ENCODE measurements around the gene LCOR. TPM values are rescaled to one million over a fixed set of nuclear protein-coding genes. Genes with fewer than 3 reads are reported as not detected.

The LCOR gene
- total and polyA plus RNA-seq, 9 of the 15 experiments (the other 6 are each of a cell fraction or from before 2014, with no cell fraction given): 3.6 to 25.2 (median 14.4) TPM

DNA sequence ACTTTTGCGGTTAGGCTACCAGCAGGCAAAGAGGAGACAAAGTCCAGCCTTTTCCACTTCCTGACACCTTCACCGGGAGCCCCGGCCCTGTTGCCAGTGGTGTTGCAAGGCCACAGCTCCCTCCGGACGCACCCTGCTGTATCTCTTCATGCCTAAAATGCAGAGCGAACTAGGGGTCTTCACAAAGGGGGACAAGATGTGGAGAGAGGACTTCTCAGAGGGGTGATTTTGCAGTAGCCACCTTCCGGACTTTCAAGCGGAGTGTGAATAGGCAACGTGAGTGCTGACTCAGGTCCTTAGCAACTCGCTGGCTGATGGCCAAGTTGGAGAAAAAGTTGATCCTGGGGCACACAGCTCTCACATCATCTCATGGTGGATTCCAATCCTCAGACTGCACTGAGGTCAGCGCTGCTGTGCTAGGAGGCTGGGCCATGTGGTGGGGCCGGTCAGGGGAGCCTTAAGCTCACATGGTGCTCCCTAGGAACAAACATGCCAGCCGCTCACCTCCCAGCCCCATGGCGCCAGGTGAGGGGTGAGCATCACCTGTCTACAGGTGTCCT, 166.3 kb downstream of the LCOR start:
- no TSS peak for BruUV-seq (replicated peaks)
- Histone ChIP-seq H3K36me3 (ENCODE audit: control insufficient read depth, insufficient read depth, low read length) (no peaks in the 10 kb centered on the region), H3K9me3 (replicated peaks; ENCODE audit: control insufficient read depth, insufficient read depth, low read depth, low read length) (no peaks in the 10 kb centered on the region), H3K4me3 (no peak overlapping the region), H3K4me2 (ENCODE audit: insufficient read depth, low read length) (0 out of 2 replicates have a peak overlapping the region, but pooled peaks have one; percentile 32), H4K20me1 (replicated peaks; ENCODE audit: control insufficient read depth, insufficient read depth, low read length) (no peaks in the 10 kb centered on the region), H3K79me2 (ENCODE audit: control insufficient read depth, insufficient read depth, low read length) (no peaks in the 10 kb centered on the region), H3K27ac (ENCODE audit: extremely low read depth, low read depth, low read length) (no peak overlapping the region), H3K27me3 (ENCODE audit: control insufficient read depth in 2 of 2, insufficient read depth in 2 of 2, low read length in 2 of 2) (no peaks in the 10 kb centered on the region), H3K9ac (ENCODE audit: insufficient read depth in 1 of 2, low read depth in 2 of 2, low read length in 2 of 2) (no peak overlapping the region), H2AFZ (ENCODE audit: low read depth, low read length) (peak overlapping the region; percentile 55; the same call in 1 of the 2 replicates), H3K4me1 (replicated peaks in 1 of 2; ENCODE audit: control insufficient read depth in 2 of 2, insufficient read depth in 2 of 2, low read length in 2 of 2) (peaks cover 2 to 3% of the 10 kb centered on the region in 2 experiments; a peak in 2 of 5 replicates), H3K9me1 (ENCODE audit: control insufficient read depth, insufficient read depth, low read length) (no peaks in the 10 kb centered on the region)
- CTCF ChIA-PET (ENCODE audit: low intra/inter-chr PET ratio): no interaction called here
- DNase-seq (ENCODE audit: extremely low read depth in 1 of 4, low spot score in 3 of 4) (peak in 3 of 4 experiments; percentile 18 to 51 (median 33)), FAIRE-seq (peak; percentile 48), ATAC-seq (peak; percentile 70)
- in situ Hi-C loops (cut with MboI): no loop called here
- POLR2A ChIA-PET: interaction anchor here (0.8 kb wide), 1 partner anchor 23 kb away, joined by 3 read pairs; no protein-coding TSS in a partner anchor
- WGBS (ENCODE audit: insufficient coverage, low coverage, missing lambda C conversion rate): 32% methylated on average over 13 of the region's 14 CpGs
- intact Hi-C loops (cut with micrococcal nuclease): no loop called here
- TF ChIP-seq RFX1 (IDR thresholded peaks at IDR 0.05) (peak; percentile 7; the same call in 1 of the 2 replicates), ZBTB17 (CRISPR knock-in tag; IDR thresholded peaks at IDR 0.05) (no peak), MAFK (IDR thresholded peaks at IDR 0.05; ENCODE audit: low read length) (peak; percentile 80), MAFF (IDR thresholded peaks at IDR 0.05; ENCODE audit: low read length) (peak; percentile 66), ZNF444 (CRISPR knock-in tag; IDR thresholded peaks at IDR 0.05) (no peak), NFE2 (IDR thresholded peaks at IDR 0.05; ENCODE audit: low read depth) (peak; percentile 30; the same call in 1 of the 2 replicates), C11orf30 (IDR thresholded peaks at IDR 0.05; ENCODE audit: low read depth) (peak; percentile 93), MAFG (tag; conservative IDR thresholded peaks at IDR 0.05) (peak; percentile 83), ZNF57 (CRISPR knock-in tag; IDR thresholded peaks at IDR 0.05) (no peak), LARP7 (IDR thresholded peaks at IDR 0.05) (no peak), ZNF316 (IDR thresholded peaks at IDR 0.05) (peak; percentile 96), NFIC (IDR thresholded peaks at IDR 0.05) (peak; percentile 90), SUPT5H (IDR thresholded peaks at IDR 0.05) (no peak), CBFA2T3 (IDR thresholded peaks at IDR 0.05) (no peak)
- TF ChIP-seq, protein P1, sequence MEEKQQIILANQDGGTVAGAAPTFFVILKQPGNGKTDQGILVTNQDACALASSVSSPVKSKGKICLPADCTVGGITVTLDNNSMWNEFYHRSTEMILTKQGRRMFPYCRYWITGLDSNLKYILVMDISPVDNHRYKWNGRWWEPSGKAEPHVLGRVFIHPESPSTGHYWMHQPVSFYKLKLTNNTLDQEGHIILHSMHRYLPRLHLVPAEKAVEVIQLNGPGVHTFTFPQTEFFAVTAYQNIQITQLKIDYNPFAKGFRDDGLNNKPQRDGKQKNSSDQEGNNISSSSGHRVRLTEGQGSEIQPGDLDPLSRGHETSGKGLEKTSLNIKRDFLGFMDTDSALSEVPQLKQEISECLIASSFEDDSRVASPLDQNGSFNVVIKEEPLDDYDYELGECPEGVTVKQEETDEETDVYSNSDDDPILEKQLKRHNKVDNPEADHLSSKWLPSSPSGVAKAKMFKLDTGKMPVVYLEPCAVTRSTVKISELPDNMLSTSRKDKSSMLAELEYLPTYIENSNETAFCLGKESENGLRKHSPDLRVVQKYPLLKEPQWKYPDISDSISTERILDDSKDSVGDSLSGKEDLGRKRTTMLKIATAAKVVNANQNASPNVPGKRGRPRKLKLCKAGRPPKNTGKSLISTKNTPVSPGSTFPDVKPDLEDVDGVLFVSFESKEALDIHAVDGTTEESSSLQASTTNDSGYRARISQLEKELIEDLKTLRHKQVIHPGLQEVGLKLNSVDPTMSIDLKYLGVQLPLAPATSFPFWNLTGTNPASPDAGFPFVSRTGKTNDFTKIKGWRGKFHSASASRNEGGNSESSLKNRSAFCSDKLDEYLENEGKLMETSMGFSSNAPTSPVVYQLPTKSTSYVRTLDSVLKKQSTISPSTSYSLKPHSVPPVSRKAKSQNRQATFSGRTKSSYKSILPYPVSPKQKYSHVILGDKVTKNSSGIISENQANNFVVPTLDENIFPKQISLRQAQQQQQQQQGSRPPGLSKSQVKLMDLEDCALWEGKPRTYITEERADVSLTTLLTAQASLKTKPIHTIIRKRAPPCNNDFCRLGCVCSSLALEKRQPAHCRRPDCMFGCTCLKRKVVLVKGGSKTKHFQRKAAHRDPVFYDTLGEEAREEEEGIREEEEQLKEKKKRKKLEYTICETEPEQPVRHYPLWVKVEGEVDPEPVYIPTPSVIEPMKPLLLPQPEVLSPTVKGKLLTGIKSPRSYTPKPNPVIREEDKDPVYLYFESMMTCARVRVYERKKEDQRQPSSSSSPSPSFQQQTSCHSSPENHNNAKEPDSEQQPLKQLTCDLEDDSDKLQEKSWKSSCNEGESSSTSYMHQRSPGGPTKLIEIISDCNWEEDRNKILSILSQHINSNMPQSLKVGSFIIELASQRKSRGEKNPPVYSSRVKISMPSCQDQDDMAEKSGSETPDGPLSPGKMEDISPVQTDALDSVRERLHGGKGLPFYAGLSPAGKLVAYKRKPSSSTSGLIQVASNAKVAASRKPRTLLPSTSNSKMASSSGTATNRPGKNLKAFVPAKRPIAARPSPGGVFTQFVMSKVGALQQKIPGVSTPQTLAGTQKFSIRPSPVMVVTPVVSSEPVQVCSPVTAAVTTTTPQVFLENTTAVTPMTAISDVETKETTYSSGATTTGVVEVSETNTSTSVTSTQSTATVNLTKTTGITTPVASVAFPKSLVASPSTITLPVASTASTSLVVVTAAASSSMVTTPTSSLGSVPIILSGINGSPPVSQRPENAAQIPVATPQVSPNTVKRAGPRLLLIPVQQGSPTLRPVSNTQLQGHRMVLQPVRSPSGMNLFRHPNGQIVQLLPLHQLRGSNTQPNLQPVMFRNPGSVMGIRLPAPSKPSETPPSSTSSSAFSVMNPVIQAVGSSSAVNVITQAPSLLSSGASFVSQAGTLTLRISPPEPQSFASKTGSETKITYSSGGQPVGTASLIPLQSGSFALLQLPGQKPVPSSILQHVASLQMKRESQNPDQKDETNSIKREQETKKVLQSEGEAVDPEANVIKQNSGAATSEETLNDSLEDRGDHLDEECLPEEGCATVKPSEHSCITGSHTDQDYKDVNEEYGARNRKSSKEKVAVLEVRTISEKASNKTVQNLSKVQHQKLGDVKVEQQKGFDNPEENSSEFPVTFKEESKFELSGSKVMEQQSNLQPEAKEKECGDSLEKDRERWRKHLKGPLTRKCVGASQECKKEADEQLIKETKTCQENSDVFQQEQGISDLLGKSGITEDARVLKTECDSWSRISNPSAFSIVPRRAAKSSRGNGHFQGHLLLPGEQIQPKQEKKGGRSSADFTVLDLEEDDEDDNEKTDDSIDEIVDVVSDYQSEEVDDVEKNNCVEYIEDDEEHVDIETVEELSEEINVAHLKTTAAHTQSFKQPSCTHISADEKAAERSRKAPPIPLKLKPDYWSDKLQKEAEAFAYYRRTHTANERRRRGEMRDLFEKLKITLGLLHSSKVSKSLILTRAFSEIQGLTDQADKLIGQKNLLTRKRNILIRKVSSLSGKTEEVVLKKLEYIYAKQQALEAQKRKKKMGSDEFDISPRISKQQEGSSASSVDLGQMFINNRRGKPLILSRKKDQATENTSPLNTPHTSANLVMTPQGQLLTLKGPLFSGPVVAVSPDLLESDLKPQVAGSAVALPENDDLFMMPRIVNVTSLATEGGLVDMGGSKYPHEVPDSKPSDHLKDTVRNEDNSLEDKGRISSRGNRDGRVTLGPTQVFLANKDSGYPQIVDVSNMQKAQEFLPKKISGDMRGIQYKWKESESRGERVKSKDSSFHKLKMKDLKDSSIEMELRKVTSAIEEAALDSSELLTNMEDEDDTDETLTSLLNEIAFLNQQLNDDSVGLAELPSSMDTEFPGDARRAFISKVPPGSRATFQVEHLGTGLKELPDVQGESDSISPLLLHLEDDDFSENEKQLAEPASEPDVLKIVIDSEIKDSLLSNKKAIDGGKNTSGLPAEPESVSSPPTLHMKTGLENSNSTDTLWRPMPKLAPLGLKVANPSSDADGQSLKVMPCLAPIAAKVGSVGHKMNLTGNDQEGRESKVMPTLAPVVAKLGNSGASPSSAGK (IDR thresholded peaks at IDR 0.05): no peak
